ENCODE data around the gene SRPX.

DNA sequence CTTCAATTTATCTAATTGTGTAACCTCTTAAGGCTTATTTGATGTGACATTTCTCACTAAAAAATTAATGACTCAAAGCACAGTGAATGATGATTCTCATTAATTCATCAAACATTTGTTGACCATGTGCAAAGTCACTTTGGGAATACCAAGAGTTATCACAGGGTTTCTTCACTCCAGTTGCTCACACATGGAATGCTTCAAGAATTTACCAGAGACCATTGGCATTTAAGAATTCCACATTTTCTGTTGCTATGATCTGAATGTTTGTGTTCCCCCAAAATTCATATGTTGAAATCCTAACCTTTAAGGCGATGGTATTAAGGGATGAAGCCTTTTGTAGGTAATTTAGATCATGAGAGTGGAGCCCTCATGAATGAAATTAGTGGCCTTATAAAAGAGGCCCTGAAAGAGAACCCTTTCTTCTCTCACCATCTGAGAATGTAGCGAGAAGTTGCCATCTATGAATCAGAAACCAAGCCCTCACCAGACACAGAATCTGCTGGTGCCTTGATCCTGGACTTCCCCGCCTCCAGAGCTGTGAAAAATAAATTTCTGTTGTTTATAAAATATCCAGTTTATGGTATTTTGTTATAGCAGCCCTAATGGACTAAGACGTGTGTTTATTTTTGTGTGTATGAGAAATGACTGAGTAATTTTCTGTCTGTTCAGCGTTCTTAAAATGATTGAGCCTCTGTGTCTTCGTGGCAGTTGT, 16.4 kb upstream of the SRPX start:
- TF ChIP-seq, protein P1, sequence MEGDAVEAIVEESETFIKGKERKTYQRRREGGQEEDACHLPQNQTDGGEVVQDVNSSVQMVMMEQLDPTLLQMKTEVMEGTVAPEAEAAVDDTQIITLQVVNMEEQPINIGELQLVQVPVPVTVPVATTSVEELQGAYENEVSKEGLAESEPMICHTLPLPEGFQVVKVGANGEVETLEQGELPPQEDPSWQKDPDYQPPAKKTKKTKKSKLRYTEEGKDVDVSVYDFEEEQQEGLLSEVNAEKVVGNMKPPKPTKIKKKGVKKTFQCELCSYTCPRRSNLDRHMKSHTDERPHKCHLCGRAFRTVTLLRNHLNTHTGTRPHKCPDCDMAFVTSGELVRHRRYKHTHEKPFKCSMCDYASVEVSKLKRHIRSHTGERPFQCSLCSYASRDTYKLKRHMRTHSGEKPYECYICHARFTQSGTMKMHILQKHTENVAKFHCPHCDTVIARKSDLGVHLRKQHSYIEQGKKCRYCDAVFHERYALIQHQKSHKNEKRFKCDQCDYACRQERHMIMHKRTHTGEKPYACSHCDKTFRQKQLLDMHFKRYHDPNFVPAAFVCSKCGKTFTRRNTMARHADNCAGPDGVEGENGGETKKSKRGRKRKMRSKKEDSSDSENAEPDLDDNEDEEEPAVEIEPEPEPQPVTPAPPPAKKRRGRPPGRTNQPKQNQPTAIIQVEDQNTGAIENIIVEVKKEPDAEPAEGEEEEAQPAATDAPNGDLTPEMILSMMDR (conservative IDR thresholded peaks at IDR 0.05; ENCODE audit: low read length), result no peak
- no peak for TF ChIP-seq EZH2phosphoT487 (IDR thresholded peaks at IDR 0.05; ENCODE audit: borderline replicate concordance, low read depth, low read length)
